Endothelial cell of umbilical vein (primary cell): ENCODE data around the gene RAB38. TPM values are rescaled to one million over a fixed set of nuclear protein-coding genes. Genes with fewer than 3 reads are reported as not detected.

Experiments
- BruUV-seq: library from RNA; stranded (reverse); fragments of 400-500 nt; replicated peaks from 2 replicates; lab custom pipeline; 2021; lab: Mats Ljungman, UMichigan
- CTCF ChIA-PET: fragments of 300-600, 350-600 bp; sonication (Branson Sonifier 250); formaldehyde crosslinking; loops from one replicate; lab custom pipeline; 2021; ENCODE audit warnings: antibody characterized with exemption, inconsistent platforms; lab: Charles Lee
- POLR2A ChIA-PET: fragments of 300-600, 350-600 bp; sonication (Branson Sonifier 250); formaldehyde crosslinking; loops from one replicate; lab custom pipeline; 2021; ENCODE audit warnings: antibody characterized with exemption, inconsistent platforms; lab: Charles Lee
- DNase-seq: peaks from one replicate; pipeline ENCODE4 v3.0.0-alpha.2; 2011; ENCODE audit warnings: low read depth, low spot score
- FAIRE-seq: peaks from 2 replicates; lab custom pipeline; 2011; peaks lifted over from hg19 to GRCh38; lab: Jason Lieb, UNC
- H2AFZ ChIP-seq: 2 replicates; pipeline ENCODE4 v1.6.0; 2012; ENCODE audit warnings: low read depth, low read length, control low read depth, inconsistent platforms
- H3K27ac ChIP-seq: 2 replicates; pipeline ENCODE4 v1.5.1; 2011; ENCODE audit warnings: low read depth, mild to moderate bottlenecking, control low read depth, low read length, moderate library complexity; ENCODE audit not compliant: insufficient read depth
- H3K27me3 ChIP-seq, 2 experiments: 2 replicates each; pipeline versions ENCODE4 v1.6.0 to v1.6.1; 2011; ENCODE audit warnings: low read length in 2 of 2, mixed read lengths in 1 of 2; ENCODE audit not compliant: control insufficient read depth in 2 of 2, insufficient read depth in 2 of 2
- H3K36me3 ChIP-seq, 2 experiments: 2 replicates in 1 of 2; 3 replicates in 1 of 2; pipeline ENCODE4 v1.5.1; 2011; ENCODE audit warnings: low read length in 2 of 2, mild to moderate bottlenecking in 1 of 2, moderate library complexity in 1 of 2; ENCODE audit not compliant: control insufficient read depth in 2 of 2, insufficient read depth in 2 of 2; ENCODE audit errors: extremely low read depth in 1 of 2
- H3K4me1 ChIP-seq: 3 replicates; pipeline ENCODE4 v1.5.1; 2011; ENCODE audit warnings: mild to moderate bottlenecking, low read length; ENCODE audit not compliant: control insufficient read depth, insufficient read depth; ENCODE audit errors: extremely low read depth
- H3K4me2 ChIP-seq: 2 replicates; pipeline ENCODE4 v1.6.1; 2011; ENCODE audit warnings: low read length, control low read depth, mixed read lengths; ENCODE audit not compliant: insufficient read depth
- H3K4me3 ChIP-seq, 3 experiments: fragments of 200-600 bp in 1 of 3; sonication (generic), shearing (Covaris generic) in 1 of 3; replicated peaks in 1 of 3; 2 replicates each; pipeline ENCODE4 v1.5.1; 2011 to 2016; ENCODE audit warnings: control low read depth in 3 of 3, low read length in 3 of 3, mild to moderate bottlenecking in 2 of 3, inconsistent platforms in 1 of 3, low read depth in 1 of 3, moderate library complexity in 1 of 3; ENCODE audit not compliant: insufficient read depth in 1 of 3
- H3K79me2 ChIP-seq: 2 replicates; pipeline ENCODE4 v1.6.0; 2012; ENCODE audit warnings: low read length, inconsistent platforms; ENCODE audit not compliant: control insufficient read depth, insufficient read depth
- H3K9ac ChIP-seq: replicated peaks from 2 replicates; pipeline ENCODE3; 2011; ENCODE audit warnings: low read length, control low read depth; ENCODE audit not compliant: insufficient read depth; ENCODE audit errors: extremely low read depth
- H3K9me1 ChIP-seq: replicated peaks from 3 replicates; pipeline ENCODE4 v1.6.0; 2011; ENCODE audit warnings: mild to moderate bottlenecking, low read length; ENCODE audit not compliant: control insufficient read depth, insufficient read depth; ENCODE audit errors: extremely low read depth
- H3K9me3 ChIP-seq: replicated peaks from 2 replicates; pipeline ENCODE4 v1.5.1; 2012; ENCODE audit warnings: low read length, inconsistent platforms; ENCODE audit not compliant: control insufficient read depth, insufficient read depth
- H4K20me1 ChIP-seq: replicated peaks from 2 replicates; pipeline ENCODE3; 2011; ENCODE audit warnings: mild to moderate bottlenecking, low read length; ENCODE audit not compliant: control insufficient read depth, insufficient read depth; ENCODE audit errors: extremely low read depth
- CTCF ChIP-seq, 2 donors: IDR thresholded peaks; 1 replicate in 1 of 2; 2 replicates in 1 of 2; pipeline ENCODE4 v1.5.1; 2011; ENCODE audit warnings: low read length in 2 of 2, mild to moderate bottlenecking in 2 of 2, moderate library complexity in 2 of 2, control low read depth in 1 of 2, inconsistent platforms in 1 of 2, low read depth in 1 of 2; ENCODE audit not compliant: insufficient read depth in 1 of 2; ENCODE audit errors: extremely low read depth in 1 of 2
- EZH2 ChIP-seq: IDR thresholded peaks from 2 replicates; pipeline ENCODE4 v1.6.1; 2012; ENCODE audit warnings: borderline replicate concordance, low read depth, mild to moderate bottlenecking, moderate library complexity, low read length, inconsistent platforms; ENCODE audit not compliant: severe bottlenecking
- FOS ChIP-seq: IDR thresholded peaks from 2 replicates; pipeline ENCODE4 v1.6.1; 2011; ENCODE audit warnings: mild to moderate bottlenecking, low read length, moderate library complexity, borderline replicate concordance; ENCODE audit not compliant: insufficient read depth
- GATA2 ChIP-seq: IDR thresholded peaks from 2 replicates; pipeline ENCODE4 v1.7.0; 2011; ENCODE audit warnings: low read depth, mild to moderate bottlenecking, moderate library complexity, mixed read lengths, low read length; ENCODE audit not compliant: insufficient read length, insufficient read depth
- JUN ChIP-seq: IDR thresholded peaks from 2 replicates; pipeline ENCODE4 v1.6.1; 2011; ENCODE audit warnings: borderline replicate concordance, low read depth; ENCODE audit not compliant: insufficient read length, insufficient read depth
- MAX ChIP-seq: IDR thresholded peaks from 2 replicates; pipeline ENCODE4 v1.6.1; 2011; ENCODE audit not compliant: insufficient read depth, insufficient read length
- MYC ChIP-seq: IDR thresholded peaks from one replicate; pipeline ENCODE4 v1.6.1; 2011; ENCODE audit warnings: mild to moderate bottlenecking, low read depth, low read length
- POLR2AphosphoS5 ChIP-seq: IDR thresholded peaks from 2 replicates; pipeline ENCODE4 v1.6.1; 2012; ENCODE audit warnings: low read depth, mild to moderate bottlenecking, control low read depth, low read length, moderate library complexity; ENCODE audit not compliant: insufficient read depth
- dilution Hi-C: fragments of 300-500 bp; cut with MboI; formaldehyde crosslinking; loops from one replicate; pipeline ENCODE4 v1.15.0; 2019; ENCODE audit warnings: low sequenced_read_pairs; ENCODE audit not compliant: extremely low pct_ligation_motif_present
- intact Hi-C: fragments of 100-400 bp; cut with micrococcal nuclease; formaldehyde crosslinking; loops from one replicate; pipeline ENCODE4 v1.10.0; 2022
- polyA plus RNA-seq, 4 experiments: library from polyadenylated mRNA; depleted of rRNA in 3 of 4; stranded (reverse) in 3 of 4; unstranded in 1 of 4; fragments of >200 nt; gene quantifications; 2 replicates each; pipeline versions ENCODE4 v1.2.1 to v1.2.3, GENCODE V29; 2011 to 2012; ENCODE audit warnings: missing spikeins in 1 of 4
- total RNA-seq: library from RNA; stranded (reverse); gene quantifications from 2 replicates; pipeline ENCODE4 v1.2.3, GENCODE V29; 2021

RAB38 gene
- total and polyA plus RNA-seq, 2 donors (not counting 3 experiments of a cell fraction or from before 2014, with no cell fraction given) = 3.0 to 3.6 TPM

- Histone ChIP-seq H3K9me3 (no peaks in the 10 kb centered on the region), H3K79me2 (no peaks in the 10 kb centered on the region)
- no peak for TF ChIP-seq POLR2AphosphoS5
- TF ChIP-seq FOS = no peak
- no peak for TF ChIP-seq GATA2
- TF ChIP-seq JUN = no peak
- TF ChIP-seq EZH2 = no peak
- TF ChIP-seq MAX = no peak
- no peak for TF ChIP-seq MYC
These were observed 4.6 kb downstream of the RAB38 start for GRCh38 chr11:88170673-88171072.

GRCh38 chr11:88169881-88170280, 5.4 kb downstream of the RAB38 start:
- dilution Hi-C loops (no loop called here), intact Hi-C loops (no loop called here)
- no peaks in the 10 kb centered on the region for H3K9me1 ChIP-seq
- no peak for FAIRE-seq
- no peaks in the 10 kb centered on the region for H4K20me1 ChIP-seq
- no peak for DNase-seq
- TF ChIP-seq MAX (no peak), EZH2 (no peak), FOS (no peak), MYC (no peak), JUN (no peak), CTCF (IDR thresholded peaks at IDR 0.05; ENCODE audit: extremely low read depth in 1 of 2, insufficient read depth in 1 of 2, low read depth in 1 of 2, low read length in 2 of 2) (no peak)
- no peak overlapping the region for H3K27ac ChIP-seq
- H3K9ac ChIP-seq = no peak overlapping the region
- H3K27me3 ChIP-seq = no peaks in the 10 kb centered on the region
- H3K4me1 ChIP-seq = peaks cover under 1% of the 10 kb centered on the region
- H2AFZ ChIP-seq = no peak overlapping the region
- H3K36me3 ChIP-seq = no peaks in the 10 kb centered on the region
- no peaks in the 10 kb centered on the region for H3K9me3 ChIP-seq
- no TSS peak for BruUV-seq
- H3K79me2 ChIP-seq = no peaks in the 10 kb centered on the region
- H3K4me3 ChIP-seq = no peak overlapping the region
- ChIA-PET CTCF (interaction anchor here (2.2 kb wide), 1 partner anchor 9 kb away, joined by 6 read pairs; no protein-coding TSS in a partner anchor), POLR2A (no interaction called here)
- H3K4me2 ChIP-seq = no peak overlapping the region

More at GRCh38 chr11:88170673-88171072, 4.6 kb downstream of the RAB38 start:
- Histone ChIP-seq H4K20me1 (no peaks in the 10 kb centered on the region), H3K4me3 (no peak overlapping the region), H3K36me3 (no peaks in the 10 kb centered on the region), H3K4me2 (no peak overlapping the region), H2AFZ (no peak overlapping the region), H3K9ac (no peak overlapping the region), H3K27me3 (no peaks in the 10 kb centered on the region), H3K27ac (no peak overlapping the region), H3K4me1 (peaks cover 6% of the 10 kb centered on the region), H3K9me1 (no peaks in the 10 kb centered on the region)
- intact Hi-C loops (no loop called here), dilution Hi-C loops (no loop called here)
- no peak for DNase-seq
- CTCF ChIA-PET = interaction anchor here (2.2 kb wide), 1 partner anchor 10 kb away, joined by 6 read pairs; no protein-coding TSS in a partner anchor
- no peak for FAIRE-seq
- no TSS peak for BruUV-seq
- POLR2A ChIA-PET = no interaction called here
